ENCODE measurements around the gene CACNA1A. TPM values are rescaled to one million over a fixed set of nuclear protein-coding genes. Genes with fewer than 3 reads are reported as not detected.
"Not testable (repeated sequence)": the region's sequence is repeated elsewhere in the genome, so short reads cannot be mapped to it uniquely, and the experiment has no call there.

CACNA1A gene
- total RNA-seq, 1 donor from 2014 or later, result 1.5 TPM

DNA sequence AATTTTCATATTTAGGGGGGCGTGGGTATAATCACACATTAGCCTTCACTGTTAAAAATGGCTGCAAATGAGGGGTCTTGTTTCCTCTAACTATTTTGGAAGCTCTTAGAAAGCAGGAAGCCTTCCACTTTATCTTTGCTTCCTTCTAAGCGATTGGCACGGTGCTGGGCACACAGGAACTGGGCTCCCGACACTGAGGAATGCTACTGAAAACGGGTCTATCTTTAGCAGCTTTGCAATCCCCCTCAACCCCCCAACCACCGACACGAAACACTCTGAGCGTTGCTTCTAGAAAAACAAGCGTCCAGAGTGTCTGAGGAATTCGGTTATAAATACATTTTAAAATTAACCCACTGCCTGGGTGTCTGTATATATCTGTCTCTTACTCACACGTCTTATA is 143.6 kb downstream of the CACNA1A start:
- peaks cover 14% of the 10 kb centered on the region for H3K27me3 Mint-ChIP-seq
- TF ChIP-seq CTCF (IDR thresholded peaks at IDR 0.05), result no peak
- H3K4me3 Mint-ChIP-seq, result no peak overlapping the region
- H3K4me1 Mint-ChIP-seq, result no peaks in the 10 kb centered on the region
- ChIA-PET POLR2A (no interaction called here), CTCF (no interaction called here)
- no peak overlapping the region for H3K27ac Mint-ChIP-seq
- ATAC-seq (ENCODE audit: low read depth), result no peak
- H3K9me3 Mint-ChIP-seq, result peaks cover 6% of the 10 kb centered on the region
- H3K36me3 Mint-ChIP-seq (ENCODE audit: low read depth), result no peaks in the 10 kb centered on the region
- intact Hi-C loops (cut with micrococcal nuclease), result no loop called here
- DNase-seq, result no peak

- H3K27ac Mint-ChIP-seq; POLR2A ChIA-PET; intact Hi-C loops (cut with micrococcal nuclease); ATAC-seq (ENCODE audit: low read depth); H3K4me1 Mint-ChIP-seq; H3K36me3 Mint-ChIP-seq (ENCODE audit: low read depth); H3K4me3 Mint-ChIP-seq; DNase-seq; H3K9me3 Mint-ChIP-seq; CTCF ChIA-PET: not testable (repeated sequence)
- peaks cover 15% of the 10 kb centered on the region for H3K27me3 Mint-ChIP-seq
Observed at GRCh38 chr19:13361726-13362125, 144.6 kb downstream of the CACNA1A start.

DNA sequence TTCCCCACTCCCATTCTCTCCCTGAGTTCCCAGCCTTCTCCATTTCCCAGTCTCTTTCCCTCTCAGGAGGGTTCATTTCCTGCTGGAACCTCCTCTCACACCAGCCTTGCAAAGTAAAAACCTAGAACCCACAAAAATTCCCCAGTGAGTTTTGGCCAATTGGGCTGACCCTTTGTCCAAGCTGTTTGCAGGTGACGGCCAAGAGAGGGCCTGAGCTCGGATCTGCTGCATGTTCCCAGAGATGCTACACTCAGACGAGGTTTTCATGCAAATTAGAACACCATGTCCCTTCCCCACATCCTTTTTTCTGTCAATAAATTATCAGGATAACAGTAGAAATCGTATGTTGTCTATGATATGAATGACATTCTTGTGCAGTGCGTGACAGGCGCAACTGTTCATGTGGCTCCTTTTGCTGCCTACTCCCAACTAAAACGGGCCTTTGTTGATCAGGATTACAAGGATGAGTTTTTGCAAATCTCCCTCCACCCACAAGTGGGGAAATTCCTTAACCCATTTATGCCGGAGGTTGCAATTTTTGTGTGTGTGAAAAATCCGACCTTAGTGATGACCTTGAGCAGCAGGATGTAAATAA is 149.5 kb downstream of the CACNA1A start:
- DNase-seq (no peak), ATAC-seq (ENCODE audit: low read depth) (no peak)
- Mint-ChIP-seq H3K9me3 (peaks cover 6% of the 10 kb centered on the region), H3K27me3 (peaks cover 18% of the 10 kb centered on the region), H3K36me3 (ENCODE audit: low read depth) (no peaks in the 10 kb centered on the region), H3K27ac (no peak overlapping the region), H3K4me3 (no peak overlapping the region), H3K4me1 (no peaks in the 10 kb centered on the region)
- ChIA-PET CTCF (no interaction called here), POLR2A (no interaction called here)
- TF ChIP-seq CTCF (IDR thresholded peaks at IDR 0.05), result no peak
- intact Hi-C loops (cut with micrococcal nuclease), result no loop called here

DNA sequence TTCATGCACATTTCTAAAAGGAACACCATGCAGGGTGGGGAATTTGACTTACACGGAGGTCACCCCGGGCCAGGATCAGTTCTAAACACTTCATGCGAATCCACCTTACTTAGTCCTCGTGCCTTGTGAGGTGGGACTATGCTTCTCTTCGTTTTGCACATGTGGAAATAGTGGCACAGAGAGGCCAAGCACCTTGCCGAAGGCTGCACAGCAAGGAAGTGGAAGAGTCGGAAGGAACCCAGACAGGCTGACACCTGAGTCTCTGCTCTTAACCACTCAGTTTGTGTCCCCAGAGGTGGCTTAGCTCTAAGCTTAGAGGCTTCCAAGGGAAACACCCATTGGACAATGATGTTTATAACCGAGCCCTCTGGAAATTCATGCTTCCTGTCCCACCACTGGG is 150.1 kb downstream of the CACNA1A start:
- DNase-seq (no peak), ATAC-seq (ENCODE audit: low read depth) (no peak)
- TF ChIP-seq CTCF (IDR thresholded peaks at IDR 0.05), result no peak
- intact Hi-C loops (cut with micrococcal nuclease), result no loop called here
- H3K4me3 Mint-ChIP-seq, result no peak overlapping the region
- ChIA-PET CTCF (no interaction called here), POLR2A (no interaction called here)
- H3K36me3 Mint-ChIP-seq (ENCODE audit: low read depth), result no peaks in the 10 kb centered on the region
- H3K27me3 Mint-ChIP-seq, result peaks cover 18% of the 10 kb centered on the region
- H3K27ac Mint-ChIP-seq, result no peak overlapping the region
- H3K4me1 Mint-ChIP-seq, result no peaks in the 10 kb centered on the region
- peaks cover 6% of the 10 kb centered on the region for H3K9me3 Mint-ChIP-seq

GRCh38 chr19:13355356-13355755 is 150.9 kb downstream of the CACNA1A start:
- Mint-ChIP-seq H3K4me3 (no peak overlapping the region), H3K27ac (no peak overlapping the region), H3K27me3 (peaks cover 18% of the 10 kb centered on the region), H3K9me3 (peaks cover 6% of the 10 kb centered on the region), H3K36me3 (ENCODE audit: low read depth) (no peaks in the 10 kb centered on the region), H3K4me1 (no peaks in the 10 kb centered on the region)
- DNase-seq (no peak), ATAC-seq (ENCODE audit: low read depth) (no peak)
- intact Hi-C loops (cut with micrococcal nuclease), result no loop called here
- CTCF ChIA-PET, result no interaction called here
- POLR2A ChIA-PET, result no interaction called here
- no peak for TF ChIP-seq CTCF (IDR thresholded peaks at IDR 0.05)

GRCh38 chr19:13353625-13354024 is 152.7 kb downstream of the CACNA1A start:
- Mint-ChIP-seq H3K27me3 (peaks cover 18% of the 10 kb centered on the region), H3K27ac (no peak overlapping the region), H3K4me1 (no peaks in the 10 kb centered on the region), H3K4me3 (no peak overlapping the region), H3K36me3 (ENCODE audit: low read depth) (no peaks in the 10 kb centered on the region), H3K9me3 (no peaks in the 10 kb centered on the region)
- intact Hi-C loops (cut with micrococcal nuclease), result no loop called here
- ATAC-seq (ENCODE audit: low read depth) (no peak), DNase-seq (no peak)
- POLR2A ChIA-PET, result no interaction called here
- no peak for TF ChIP-seq CTCF (IDR thresholded peaks at IDR 0.05)
- CTCF ChIA-PET, result no interaction called here

Data from activated B cell treated with CpG ODN at 0.5 μM for 24 hours (primary cell).